H1 (cell line): Measurements from ENCODE around the gene SDC4. TPM values are rescaled to one million over a fixed set of nuclear protein-coding genes. Genes with fewer than 3 reads are reported as not detected.
A peak's percentile ranks its signal among the peaks of the same experiment; 100 is the strongest.

Experiments
- BACH1 ChIP-seq: IDR thresholded peaks from 2 replicates; pipeline ENCODE4 v1.6.1; 2012; ENCODE audit warnings: low read length, improper control_type of control experiment
- BCL11A ChIP-seq, 2 experiments: IDR thresholded peaks; one replicate each; pipeline ENCODE4 v1.6.1; 2011; ENCODE audit warnings: low read depth in 2 of 2, low read length in 2 of 2, mild to moderate bottlenecking in 2 of 2
- CREB1 ChIP-seq: IDR thresholded peaks from 2 replicates; pipeline ENCODE4 v1.6.1; 2012; ENCODE audit warnings: inconsistent platforms
- CTCF ChIP-seq, 3 experiments: IDR thresholded peaks; 1 replicate in 2 of 3; 2 replicates in 1 of 3; pipeline versions ENCODE4 v1.5.1 to v1.6.1; 2011; ENCODE audit warnings: low read length in 3 of 3, mild to moderate bottlenecking in 3 of 3, inconsistent platforms in 2 of 3, low read depth in 1 of 3, moderate library complexity in 1 of 3; ENCODE audit not compliant: insufficient read depth in 1 of 3; ENCODE audit errors: control extremely low read depth in 1 of 3
- GABPA ChIP-seq: IDR thresholded peaks from 2 replicates; pipeline ENCODE4 v1.6.1; 2011; ENCODE audit warnings: mild to moderate bottlenecking, low read length, moderate library complexity, borderline replicate concordance; ENCODE audit not compliant: insufficient read depth
- HDAC2 ChIP-seq, 2 experiments: fragments of 300-600 bp in 1 of 2; sonication (generic) in 1 of 2; IDR thresholded peaks; 2 replicates each; pipeline ENCODE4 v1.6.1; 2011 to 2012; ENCODE audit warnings: low read depth in 2 of 2, low read length in 2 of 2, mild to moderate bottlenecking in 2 of 2, moderate library complexity in 2 of 2, borderline replicate concordance in 1 of 2, inconsistent platforms in 1 of 2
- HDAC6 ChIP-seq: IDR thresholded peaks from one replicate; pipeline ENCODE4 v1.7.1; 2012; ENCODE audit warnings: low read depth, mild to moderate bottlenecking, inconsistent platforms, low read length, moderate library complexity
- KDM5A ChIP-seq: fragments of 200-600 bp; IDR thresholded peaks from 2 replicates; pipeline ENCODE4 v1.7.1; 2012; ENCODE audit warnings: mild to moderate bottlenecking, low read length, inconsistent platforms, mixed read lengths
- PHF8 ChIP-seq: fragments of 200-600 bp; sonication (generic); conservative IDR thresholded peaks from 2 replicates; pipeline ENCODE4 v1.7.1; 2012; ENCODE audit warnings: low read depth, mild to moderate bottlenecking, inconsistent platforms, low read length, moderate library complexity
- RAD21 ChIP-seq, 2 experiments: IDR thresholded peaks in 1 of 2; conservative IDR thresholded peaks in 1 of 2; 2 replicates each; pipeline ENCODE4 v1.6.1; 2011; ENCODE audit warnings: low read depth in 2 of 2, low read length in 2 of 2, improper control_type of control experiment in 1 of 2, inconsistent platforms in 1 of 2, mild to moderate bottlenecking in 1 of 2, moderate library complexity in 1 of 2
- SIN3A ChIP-seq, 2 experiments: IDR thresholded peaks in 1 of 2; conservative IDR thresholded peaks in 1 of 2; 2 replicates each; pipeline ENCODE4 v1.6.1; 2011 to 2012; ENCODE audit warnings: low read length in 2 of 2, improper control_type of control experiment in 1 of 2, low read depth in 1 of 2, mild to moderate bottlenecking in 1 of 2
- TAF7 ChIP-seq: optimal IDR thresholded peaks from 2 replicates; pipeline ENCODE3; 2011; ENCODE audit warnings: low read depth, mild to moderate bottlenecking, inconsistent platforms, low read length, moderate library complexity, borderline replicate concordance
- TBP ChIP-seq: IDR thresholded peaks from 2 replicates; pipeline ENCODE4 v1.6.1; 2011; ENCODE audit warnings: low read depth, low read length, improper control_type of control experiment
- YY1 ChIP-seq: IDR thresholded peaks from 2 replicates; pipeline ENCODE4 v1.6.1; 2011; ENCODE audit warnings: low read depth, mild to moderate bottlenecking, low read length
- polyA plus RNA-seq, 7 experiments: library from polyadenylated mRNA; depleted of rRNA in 3 of 7; stranded (reverse) in 5 of 7; unstranded in 2 of 7; fragments of >200 nt in 5 of 7; fragments of 200-250 nt in 2 of 7; gene quantifications; 1 replicate in 5 of 7; 2 replicates in 1 of 7; 4 replicates in 1 of 7; pipeline versions ENCODE4 v1.2.1 to v1.2.3, GENCODE V29; 2011 to 2013; ENCODE audit warnings: missing spikeins in 2 of 7, mixed read lengths in 2 of 7
- total RNA-seq: library from RNA; stranded (reverse); fragmentation: NEBNext Ultra II Directional; extraction: Animal tissue kit (Norgen Biotek cat#: 25700); gene quantifications from 2 replicates; pipeline ENCODE4 v1.2.1, GENCODE V29; 2021
- TF ChIP-seq, protein P1 (sequence below): IDR thresholded peaks from 2 replicates; pipeline ENCODE4 v1.6.1; 2012; ENCODE audit warnings: low read length, inconsistent platforms
- TF ChIP-seq, protein P2 (sequence below): IDR thresholded peaks from 2 replicates; pipeline ENCODE4 v1.6.1; 2012; ENCODE audit warnings: inconsistent platforms

The SDC4 gene
- total and polyA plus RNA-seq, 2 of the 8 experiments (the other 6 are each of a cell fraction or from before 2014, with no cell fraction given), result 34.6 to 60.2 TPM

DNA sequence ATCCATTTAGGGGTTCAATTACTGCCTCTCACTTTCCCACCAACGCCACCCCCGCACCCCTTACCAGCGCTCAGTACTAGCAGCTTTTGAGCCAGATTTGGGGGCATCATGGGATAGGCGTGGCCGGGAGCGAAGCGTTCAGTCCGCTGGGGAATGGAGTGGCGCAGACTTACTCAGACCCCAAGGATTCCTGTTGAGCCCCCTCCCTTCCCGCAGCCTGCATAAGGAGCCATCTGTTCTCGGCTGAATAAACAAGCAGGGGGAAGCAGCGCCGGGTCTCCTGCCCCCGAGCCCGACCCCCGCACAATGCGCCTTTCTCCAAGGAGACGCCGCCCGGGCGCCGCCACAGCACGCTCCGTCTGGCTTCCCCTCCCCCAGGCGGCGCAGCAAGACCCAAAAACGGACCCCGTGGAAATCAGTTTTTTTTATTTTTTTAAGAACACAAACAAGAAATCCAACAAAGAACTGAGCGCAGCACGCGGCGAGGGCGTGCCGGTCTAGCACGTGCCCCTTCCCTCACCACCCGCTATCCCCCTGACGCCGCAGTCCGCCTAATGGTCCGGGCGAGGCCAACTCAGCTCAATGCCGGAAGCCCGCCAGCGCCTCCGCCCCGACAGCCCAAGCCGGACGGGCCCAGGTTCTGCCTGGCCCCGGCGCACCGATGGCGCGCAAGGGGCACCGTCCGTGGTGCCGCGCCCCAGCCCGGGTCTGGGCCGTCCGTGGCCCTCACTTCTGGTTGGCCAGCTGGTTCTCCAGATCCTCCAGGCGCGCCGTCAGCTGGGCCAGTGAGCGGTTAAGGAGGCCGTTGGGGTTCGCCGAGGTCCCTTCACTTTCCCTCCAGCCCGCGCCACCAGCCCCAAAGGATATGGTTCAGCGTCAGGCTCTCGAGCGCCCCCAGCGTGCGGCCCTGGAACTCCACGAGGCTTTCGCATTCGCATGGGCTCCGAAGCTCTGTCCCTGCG is 54.9 kb downstream of the SDC4 start (continued):
- TF ChIP-seq CTCF (IDR thresholded peaks at IDR 0.05; ENCODE audit: control extremely low read depth in 1 of 3, insufficient read depth in 1 of 3, low read depth in 1 of 3, low read length in 3 of 3) (peak; percentile 88 to 96 (median 89)), RAD21 (IDR thresholded peaks at IDR 0.05 in 1 of 2, conservative IDR thresholded peaks at IDR 0.05 in 1 of 2; ENCODE audit: low read depth in 2 of 2, low read length in 2 of 2) (peak; percentile 37 to 50), YY1 (0 out of 2 replicates have a peak, but pooled peaks have one; percentile 29), SIN3A (conservative IDR thresholded peaks at IDR 0.05 in 1 of 2, IDR thresholded peaks at IDR 0.05 in 1 of 2; ENCODE audit: low read depth in 1 of 2, low read length in 2 of 2) (peak in 1 of 2 experiments; percentile 57; a peak in 1 of 4 replicates), GABPA (no peak; the same call in 1 of the 2 replicates), KDM5A (no peak), TAF7 (no peak), BACH1 (no peak), HDAC2 (IDR thresholded peaks at IDR 0.05; ENCODE audit: borderline replicate concordance in 1 of 2, low read depth in 2 of 2, low read length in 2 of 2) (0 out of 4 replicates have a peak, but pooled peaks of 1 of the 2 experiments have one; percentile 59), HDAC6 (no peak), BCL11A (IDR thresholded peaks at IDR 0.05; ENCODE audit: low read depth in 2 of 2, low read length in 2 of 2) (no peak), TBP (peak; percentile 78), CREB1 (peak; percentile 65; the same call in 1 of the 2 replicates), PHF8 (peak; percentile 59)
- TF ChIP-seq, protein P1, sequence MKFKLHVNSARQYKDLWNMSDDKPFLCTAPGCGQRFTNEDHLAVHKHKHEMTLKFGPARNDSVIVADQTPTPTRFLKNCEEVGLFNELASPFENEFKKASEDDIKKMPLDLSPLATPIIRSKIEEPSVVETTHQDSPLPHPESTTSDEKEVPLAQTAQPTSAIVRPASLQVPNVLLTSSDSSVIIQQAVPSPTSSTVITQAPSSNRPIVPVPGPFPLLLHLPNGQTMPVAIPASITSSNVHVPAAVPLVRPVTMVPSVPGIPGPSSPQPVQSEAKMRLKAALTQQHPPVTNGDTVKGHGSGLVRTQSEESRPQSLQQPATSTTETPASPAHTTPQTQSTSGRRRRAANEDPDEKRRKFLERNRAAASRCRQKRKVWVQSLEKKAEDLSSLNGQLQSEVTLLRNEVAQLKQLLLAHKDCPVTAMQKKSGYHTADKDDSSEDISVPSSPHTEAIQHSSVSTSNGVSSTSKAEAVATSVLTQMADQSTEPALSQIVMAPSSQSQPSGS, result 0 out of 2 replicates have a peak, but pooled peaks have one; percentile 32
- TF ChIP-seq, protein P2, sequence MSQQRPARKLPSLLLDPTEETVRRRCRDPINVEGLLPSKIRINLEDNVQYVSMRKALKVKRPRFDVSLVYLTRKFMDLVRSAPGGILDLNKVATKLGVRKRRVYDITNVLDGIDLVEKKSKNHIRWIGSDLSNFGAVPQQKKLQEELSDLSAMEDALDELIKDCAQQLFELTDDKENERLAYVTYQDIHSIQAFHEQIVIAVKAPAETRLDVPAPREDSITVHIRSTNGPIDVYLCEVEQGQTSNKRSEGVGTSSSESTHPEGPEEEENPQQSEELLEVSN, result peak; percentile 97
